GM13976 (cell line): Measurements from ENCODE around the gene PREX1.
"Not testable (repeated sequence)": the region's sequence is repeated elsewhere in the genome, so short reads cannot be mapped to it uniquely, and the experiment has no call there.

ENCODE experiments used
- DNase-seq: peaks from one replicate; pipeline ENCODE4 v3.0.0; 2012; ENCODE audit warnings: low spot score
- in situ Hi-C: fragments of 300-500 bp; cut with MboI; formaldehyde crosslinking; loops from one replicate; pipeline ENCODE4 v1.12.0; 2022; ENCODE audit warnings: low sequenced_read_pairs, mixed read lengths, inconsistent platforms; ENCODE audit not compliant: unreplicated experiment
- TF ChIP-seq, protein P1 (sequence below): IDR thresholded peaks from 2 replicates; pipeline ENCODE4 v1.5.1; 2012; ENCODE audit warnings: borderline replicate concordance, mild to moderate bottlenecking; ENCODE audit not compliant: insufficient read depth; ENCODE audit errors: extremely low read depth, missing control alignments, control extremely low read depth

PREX1 gene

GRCh38 chr20:48777821-48778220 lies 50.0 kb downstream of the PREX1 start:
- in situ Hi-C loops: no loop called here
- no peak for DNase-seq

GRCh38 chr20:48777005-48777404 lies 50.8 kb downstream of the PREX1 start:
- DNase-seq: no peak
- in situ Hi-C loops: no loop called here
- TF ChIP-seq, protein P1, sequence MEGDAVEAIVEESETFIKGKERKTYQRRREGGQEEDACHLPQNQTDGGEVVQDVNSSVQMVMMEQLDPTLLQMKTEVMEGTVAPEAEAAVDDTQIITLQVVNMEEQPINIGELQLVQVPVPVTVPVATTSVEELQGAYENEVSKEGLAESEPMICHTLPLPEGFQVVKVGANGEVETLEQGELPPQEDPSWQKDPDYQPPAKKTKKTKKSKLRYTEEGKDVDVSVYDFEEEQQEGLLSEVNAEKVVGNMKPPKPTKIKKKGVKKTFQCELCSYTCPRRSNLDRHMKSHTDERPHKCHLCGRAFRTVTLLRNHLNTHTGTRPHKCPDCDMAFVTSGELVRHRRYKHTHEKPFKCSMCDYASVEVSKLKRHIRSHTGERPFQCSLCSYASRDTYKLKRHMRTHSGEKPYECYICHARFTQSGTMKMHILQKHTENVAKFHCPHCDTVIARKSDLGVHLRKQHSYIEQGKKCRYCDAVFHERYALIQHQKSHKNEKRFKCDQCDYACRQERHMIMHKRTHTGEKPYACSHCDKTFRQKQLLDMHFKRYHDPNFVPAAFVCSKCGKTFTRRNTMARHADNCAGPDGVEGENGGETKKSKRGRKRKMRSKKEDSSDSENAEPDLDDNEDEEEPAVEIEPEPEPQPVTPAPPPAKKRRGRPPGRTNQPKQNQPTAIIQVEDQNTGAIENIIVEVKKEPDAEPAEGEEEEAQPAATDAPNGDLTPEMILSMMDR: no peak

More at GRCh38 chr20:48777821-48778220, 50.0 kb downstream of the PREX1 start:
- TF ChIP-seq, protein P1: no peak

DNA sequence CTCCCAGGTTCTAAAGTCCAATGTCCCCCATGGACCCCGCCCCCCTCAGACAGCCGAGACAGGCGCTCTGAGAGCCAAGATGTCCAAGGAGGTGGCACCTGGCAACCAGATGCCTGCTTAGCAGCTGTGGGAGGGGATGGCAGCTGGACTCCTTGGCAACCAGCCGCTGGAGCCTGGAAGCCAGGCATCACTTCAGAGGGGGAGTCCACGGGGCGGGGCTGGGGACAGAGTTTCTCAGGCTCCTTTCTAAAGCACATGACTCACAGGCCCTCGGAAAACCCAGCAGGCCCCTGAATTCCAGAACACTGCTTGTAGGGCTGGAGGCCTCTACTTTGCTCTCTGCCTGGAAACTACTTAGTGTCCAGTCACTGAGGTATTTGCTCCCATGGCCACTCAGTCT lies 51.5 kb downstream of the PREX1 start:
- no peak for DNase-seq
- TF ChIP-seq, protein P1: no peak
- in situ Hi-C loops: no loop called here

DNA sequence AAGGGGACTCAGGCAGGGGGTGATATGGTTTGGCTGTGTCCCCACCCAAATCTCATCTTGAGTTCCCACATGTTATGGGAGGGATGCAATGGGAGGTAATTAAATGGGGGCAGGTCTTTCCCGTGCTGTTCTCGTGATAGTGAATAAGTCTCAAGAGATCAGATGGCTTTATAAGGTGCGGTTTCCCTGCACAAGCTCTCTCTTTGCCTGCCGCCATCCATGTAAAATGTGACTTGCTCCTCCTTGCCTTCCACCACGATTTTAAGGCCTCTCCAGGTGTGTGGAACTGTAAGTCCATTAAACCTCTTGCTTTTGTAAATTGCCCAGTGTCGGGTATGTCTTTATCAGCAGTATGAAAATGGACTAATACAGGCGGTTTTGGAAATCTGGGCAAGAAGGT lies 52.3 kb downstream of the PREX1 start:
- in situ Hi-C loops, DNase-seq: not testable (repeated sequence)

DNA sequence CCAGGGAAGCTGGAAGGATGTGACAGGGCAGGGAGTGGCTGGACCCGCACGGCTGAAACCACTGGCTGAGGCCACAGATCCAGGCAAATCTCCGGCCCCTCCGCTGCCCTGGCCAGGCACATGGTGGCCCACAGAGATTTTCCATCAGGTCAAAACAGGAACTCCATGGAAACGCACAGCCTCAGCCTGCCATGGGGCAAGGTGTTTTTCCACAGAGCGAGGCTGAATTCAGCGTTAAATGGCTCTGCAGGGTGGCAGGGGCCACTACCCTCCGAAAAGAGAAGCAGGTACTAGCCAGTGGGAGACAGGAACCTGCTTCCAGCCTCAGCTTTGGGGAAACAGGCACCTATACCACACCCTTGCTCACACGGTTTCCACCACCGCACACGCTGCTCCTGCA lies 53.1 kb downstream of the PREX1 start:
- TF ChIP-seq, protein P1: no peak
- in situ Hi-C loops: no loop called here
- no peak for DNase-seq

- peak; percentile 56 for DNase-seq
- TF ChIP-seq, protein P1: no peak
- in situ Hi-C loops: no loop called here
These were observed 53.9 kb downstream of the PREX1 start for GRCh38 chr20:48773837-48774418.

DNA sequence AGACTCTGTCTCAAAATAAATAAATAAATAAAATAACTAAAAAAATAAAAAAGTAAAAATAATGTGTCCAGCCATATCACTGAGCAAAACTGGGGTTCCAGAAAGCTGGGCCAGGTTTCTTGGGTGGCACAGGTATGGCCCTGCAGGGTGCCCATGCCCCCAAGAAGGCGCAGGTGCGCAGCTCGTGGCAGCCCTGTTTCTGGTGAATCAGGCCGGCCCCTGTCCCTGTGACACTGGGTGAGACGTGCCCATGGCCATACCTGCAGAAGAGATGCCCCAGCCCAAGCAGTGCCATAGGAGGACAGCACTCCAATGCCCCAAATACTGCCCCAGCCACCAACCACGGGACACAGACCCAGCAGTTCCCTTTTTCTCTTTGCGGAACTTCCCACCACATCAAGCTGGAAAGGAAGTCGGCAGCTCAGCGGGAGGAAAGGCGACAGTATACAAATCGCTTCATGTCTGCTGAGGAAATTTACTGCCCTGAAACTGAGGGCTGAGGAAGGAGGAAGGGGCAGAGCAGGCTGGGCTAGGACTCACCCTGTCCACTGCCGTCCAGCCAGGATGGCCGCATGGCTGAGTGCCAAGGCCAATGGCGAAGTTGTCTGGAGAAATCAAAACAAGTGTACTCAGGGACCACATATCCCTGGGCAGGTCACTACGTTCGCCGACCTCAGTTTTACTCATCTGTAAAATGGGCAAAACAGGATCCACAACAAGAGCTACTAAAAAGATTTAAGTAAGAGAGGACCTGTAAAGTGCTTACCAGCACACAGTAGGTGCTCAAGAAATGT lies 55.4 kb downstream of the PREX1 start:
- TF ChIP-seq, protein P1: no peak
- in situ Hi-C loops: no loop called here
- no peak for DNase-seq
